A549 treated with CpdA at 1 μM for 4 hours (cell line): ENCODE results near the gene FERMT3. TPM values are rescaled to one million over a fixed set of nuclear protein-coding genes. Genes with fewer than 3 reads are reported as not detected.

Experiments
- total RNA-seq: library from RNA; stranded (reverse); fragments of 200-300 nt; extraction: Qiagen RNA extraction; gene quantifications from 5 replicates; pipeline ENCODE4 v1.2.3, GENCODE V29; 2022; ENCODE audit warnings: low read depth

Gene FERMT3
- 1.6 to 4.1 TPM (median 2.1 TPM) in 5 replicates for total RNA-seq

GRCh38 chr11:64206457-64207255 is at the start of gene FERMT3:
Gene FERMT3 (plus strand): TSS chr11:64206721. CDS start chr11:64207365, 644 bp downstream.

GRCh38 chr11:64165842-64166635 is 40.5 kb upstream of the FERMT3 start, which contains the start of gene MACROD1:
Gene MACROD1 (minus strand): TSS chr11:64166113. CDS start chr11:64165994, 119 bp downstream.

GRCh38 chr11:64185693-64186491 is 20.6 kb upstream of the FERMT3 start, which contains the start of gene STIP1:
Gene STIP1 (plus strand): TSS chr11:64186171. CDS start chr11:64186262, 91 bp downstream.

GRCh38 chr11:64225608-64226506 is 19.3 kb downstream of the FERMT3 start, which contains the start of the genes NUDT22 and TRPT1:
Gene NUDT22 (plus strand): TSS chr11:64226274. CDS start chr11:64226653, 379 bp downstream.
Gene TRPT1 (minus strand): TSS chr11:64226186. CDS start chr11:64225860, 326 bp downstream.

GRCh38 chr11:64230171-64230984 is 23.9 kb downstream of the FERMT3 start, which contains the start of gene DNAJC4:
Gene DNAJC4 (plus strand): TSS chr11:64230548. CDS start chr11:64230855, 307 bp downstream.

GRCh38 chr11:64233913-64234586 is 27.5 kb downstream of the FERMT3 start, which contains the start of gene VEGFB:
Gene VEGFB (plus strand): TSS chr11:64234584. CDS start chr11:64234834, 250 bp downstream.

GRCh38 chr11:64240435-64241240 is 34.1 kb downstream of the FERMT3 start, which contains the start of gene FKBP2:
Gene FKBP2 (plus strand): TSS chr11:64241095. CDS start chr11:64242388, 1,293 bp downstream.

GRCh38 chr11:64246871-64247728 is 40.6 kb downstream of the FERMT3 start, which contains the start of gene PPP1R14B:
Gene PPP1R14B (minus strand): TSS chr11:64246943. CDS start chr11:64246673, 270 bp downstream.

GRCh38 chr11:64251016-64251752 is 44.7 kb downstream of the FERMT3 start, which contains the start of gene PLCB3:
Gene PLCB3 (plus strand): TSS chr11:64251530. CDS start chr11:64251650, 120 bp downstream.

Other genes with a start within 250 kb of the FERMT3 start
- 629 to 1,059 TPM (median 1,023 TPM) in 5 replicates for gene COX8A, start 232.1 kb upstream of the FERMT3 start, total RNA-seq
- gene OTUB1, start 220.3 kb upstream of the FERMT3 start, total RNA-seq, result 109 to 134 TPM (median 129 TPM) in 5 replicates
- gene FLRT1, start 170.8 kb upstream of the FERMT3 start, total RNA-seq, result 0.05 to 0.09 TPM (median 0.08 TPM) in 4 of 5 replicates, not detected in the other
- gene MACROD1, start 40.6 kb upstream of the FERMT3 start, total RNA-seq, result 7.6 to 13.8 TPM (median 13.3 TPM) in 5 replicates
- gene STIP1, start 20.6 kb upstream of the FERMT3 start, total RNA-seq, result 265 to 294 TPM (median 293 TPM) in 5 replicates
- 18.6 to 27.7 TPM (median 26.4 TPM) in 5 replicates for gene TRPT1, start 19.5 kb downstream of the FERMT3 start, total RNA-seq
- 28.5 to 44.9 TPM (median 38.1 TPM) in 5 replicates for gene NUDT22, start 19.6 kb downstream of the FERMT3 start, total RNA-seq
- gene DNAJC4, start 23.8 kb downstream of the FERMT3 start, total RNA-seq, result 19.4 to 21.3 TPM (median 20.1 TPM) in 5 replicates
- 35.7 to 54.5 TPM (median 51.4 TPM) in 5 replicates for gene VEGFB, start 27.9 kb downstream of the FERMT3 start, total RNA-seq
- gene FKBP2, start 34.4 kb downstream of the FERMT3 start, total RNA-seq, result 125 to 150 TPM (median 146 TPM) in 5 replicates
- gene PPP1R14B, start 40.2 kb downstream of the FERMT3 start, total RNA-seq, result 208 to 393 TPM (median 373 TPM) in 5 replicates
- 16.6 to 24.0 TPM (median 21.3 TPM) in 5 replicates for gene PLCB3, start 44.8 kb downstream of the FERMT3 start, total RNA-seq
- gene BAD, start 77.9 kb downstream of the FERMT3 start, total RNA-seq, result 72.9 to 105 TPM (median 99.7 TPM) in 5 replicates
- gene GPR137, start 79.1 kb downstream of the FERMT3 start, total RNA-seq, result 32.8 to 51.3 TPM (median 49.8 TPM) in 5 replicates
- 0.07 to 0.24 TPM in 2 of 5 replicates, not detected in the others for gene KCNK4, start 84.6 kb downstream of the FERMT3 start, total RNA-seq
- gene CATSPERZ, start 93.6 kb downstream of the FERMT3 start, total RNA-seq, result 2.3 to 3.7 TPM (median 2.9 TPM) in 5 replicates
- 43.1 to 65.2 TPM (median 62.7 TPM) in 5 replicates for gene ESRRA, start 98.8 kb downstream of the FERMT3 start, total RNA-seq
- 399 to 480 TPM (median 435 TPM) in 5 replicates for gene TRMT112, start 110.8 kb downstream of the FERMT3 start, total RNA-seq
- 370 to 514 TPM (median 489 TPM) in 5 replicates for gene PRDX5, start 111.4 kb downstream of the FERMT3 start, total RNA-seq
- gene CCDC88B, start 133.5 kb downstream of the FERMT3 start, total RNA-seq, result 10.8 to 13.4 TPM (median 12.2 TPM) in 5 replicates
- gene RPS6KA4, start 152.4 kb downstream of the FERMT3 start, total RNA-seq, result 54.4 to 70.5 TPM (median 64.5 TPM) in 5 replicates